Measurements from ENCODE around the gene ZC3H4. TPM values are rescaled to one million over a fixed set of nuclear protein-coding genes. Genes with fewer than 3 reads are reported as not detected.

The ZC3H4 gene
- total and polyA plus RNA-seq, 9 of the 15 experiments (the other 6 are each of a cell fraction or from before 2014, with no cell fraction given) = 2.2 to 75.6 (median 18.3) TPM

GRCh38 chr19:47112166-47112996 is 1.2 kb downstream of the ZC3H4 start (continued):
- no peak for TF ChIP-seq MECOM (CRISPR knock-in tag; IDR thresholded peaks at IDR 0.05)
- no peak for TF ChIP-seq ZNF174 (CRISPR knock-in tag; IDR thresholded peaks at IDR 0.05)
- TF ChIP-seq ARID2 (IDR thresholded peaks at IDR 0.05) = no peak
- TF ChIP-seq MAX (CRISPR knock-in tag; IDR thresholded peaks at IDR 0.05) = peak; percentile 84
- no peak for TF ChIP-seq CAMTA2 (CRISPR knock-in tag; conservative IDR thresholded peaks at IDR 0.05)
- no peak for TF ChIP-seq CBX3 (IDR thresholded peaks at IDR 0.05; ENCODE audit: borderline replicate concordance in 1 of 2, low read length in 2 of 2)
- TF ChIP-seq WHSC1 (IDR thresholded peaks at IDR 0.05; ENCODE audit: low read length) = no peak
- no peak for TF ChIP-seq SAFB2 (IDR thresholded peaks at IDR 0.05; ENCODE audit: borderline replicate concordance, low read depth, low read length, severe bottlenecking)
- peak; percentile 9; the same call in 1 of the 2 replicates for TF ChIP-seq ARID1B (IDR thresholded peaks at IDR 0.05)
- TF ChIP-seq ELF1 (tag; IDR thresholded peaks at IDR 0.05) = peak; percentile 62; the same call in 1 of the 2 replicates
- no peak for TF ChIP-seq RBM34 (IDR thresholded peaks at IDR 0.05; ENCODE audit: borderline replicate concordance, insufficient read depth, low read length)
- no peak for TF ChIP-seq ZKSCAN3 (CRISPR knock-in tag; IDR thresholded peaks at IDR 0.05)
- TF ChIP-seq HCFC1 (IDR thresholded peaks at IDR 0.05; ENCODE audit: low read depth, low read length) = no peak
- peak; percentile 69; the same call in 1 of the 2 replicates for TF ChIP-seq LCOR (CRISPR knock-in tag; IDR thresholded peaks at IDR 0.05)
- TF ChIP-seq E2F4 (CRISPR knock-in tag; IDR thresholded peaks at IDR 0.05; ENCODE audit: low read depth) = no peak
- TF ChIP-seq ZNF639 (CRISPR knock-in tag; conservative IDR thresholded peaks at IDR 0.05 in 1 of 2, IDR thresholded peaks at IDR 0.05 in 1 of 2) = peak in 1 of 2 experiments; percentile 98; a peak in 2 of 4 replicates
- TF ChIP-seq CSDE1 (IDR thresholded peaks at IDR 0.05) = peak in 1 of 2 experiments; percentile 79; a peak in 2 of 4 replicates
- TF ChIP-seq ZNF197 (CRISPR knock-in tag; IDR thresholded peaks at IDR 0.05; ENCODE audit: low read depth) = peak; percentile 82; the same call in 1 of the 2 replicates
- TF ChIP-seq HIVEP1 (CRISPR knock-in tag; IDR thresholded peaks at IDR 0.05) = no peak
- no peak for TF ChIP-seq FOS (IDR thresholded peaks at IDR 0.05; ENCODE audit: extremely low read depth, insufficient read length)
- 0 out of 2 replicates have a peak, but pooled peaks have one; percentile 65 for TF ChIP-seq ZNF583 (CRISPR knock-in tag; IDR thresholded peaks at IDR 0.05)
- no peak for TF ChIP-seq COPS2 (conservative IDR thresholded peaks at IDR 0.05)
- TF ChIP-seq TAF9B (IDR thresholded peaks at IDR 0.05; ENCODE audit: partially characterized antibody) = peak; percentile 79
- no peak for TF ChIP-seq SMC3 (conservative IDR thresholded peaks at IDR 0.05; ENCODE audit: insufficient read depth, low read depth, low read length)
- no peak for TF ChIP-seq ZFP91 (CRISPR knock-in tag; IDR thresholded peaks at IDR 0.05)
